Loucy (cell line): ENCODE results near the gene CDX1.

Source experiments
- CTCF ChIP-seq: fragments of 200-600 bp; sonication (generic); conservative IDR thresholded peaks from 2 replicates; pipeline ENCODE4 v1.5.1; 2014; ENCODE audit warnings: mild to moderate bottlenecking, antibody characterized with exemption, low read length
- EZH2phosphoT487 ChIP-seq: fragments of 200-600 bp; IDR thresholded peaks from 2 replicates; pipeline ENCODE4 v1.6.1; 2018; ENCODE audit warnings: antibody characterized with exemption, mild to moderate bottlenecking, moderate library complexity, borderline replicate concordance

GRCh38 chr5:150159741-150160179 is 6.8 kb upstream of the CDX1 start:
- TF ChIP-seq CTCF (no peak), EZH2phosphoT487 (no peak)
